ENCODE measurements around the gene EHD3.

DNA sequence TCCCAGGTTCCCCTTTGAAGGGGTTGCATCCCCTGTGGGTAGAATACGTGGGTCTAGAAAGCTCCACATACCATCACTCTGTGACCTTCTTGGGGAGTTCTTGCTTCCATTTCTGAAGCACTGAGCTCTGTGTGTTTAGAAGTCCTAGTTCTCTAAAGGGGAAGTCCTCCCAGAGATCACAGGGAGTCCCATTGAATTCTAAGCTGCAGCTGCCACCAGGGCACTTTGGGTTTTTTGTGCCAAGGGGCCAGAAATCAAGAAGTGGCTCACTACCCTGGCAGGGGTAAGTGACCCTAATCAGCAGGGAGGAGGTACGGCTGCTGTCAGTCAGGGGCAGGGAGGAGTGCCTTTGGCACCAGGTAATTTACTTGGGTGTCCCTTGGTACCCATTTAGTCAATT lies 70.9 kb downstream of the EHD3 start:
- TF ChIP-seq, protein P1, sequence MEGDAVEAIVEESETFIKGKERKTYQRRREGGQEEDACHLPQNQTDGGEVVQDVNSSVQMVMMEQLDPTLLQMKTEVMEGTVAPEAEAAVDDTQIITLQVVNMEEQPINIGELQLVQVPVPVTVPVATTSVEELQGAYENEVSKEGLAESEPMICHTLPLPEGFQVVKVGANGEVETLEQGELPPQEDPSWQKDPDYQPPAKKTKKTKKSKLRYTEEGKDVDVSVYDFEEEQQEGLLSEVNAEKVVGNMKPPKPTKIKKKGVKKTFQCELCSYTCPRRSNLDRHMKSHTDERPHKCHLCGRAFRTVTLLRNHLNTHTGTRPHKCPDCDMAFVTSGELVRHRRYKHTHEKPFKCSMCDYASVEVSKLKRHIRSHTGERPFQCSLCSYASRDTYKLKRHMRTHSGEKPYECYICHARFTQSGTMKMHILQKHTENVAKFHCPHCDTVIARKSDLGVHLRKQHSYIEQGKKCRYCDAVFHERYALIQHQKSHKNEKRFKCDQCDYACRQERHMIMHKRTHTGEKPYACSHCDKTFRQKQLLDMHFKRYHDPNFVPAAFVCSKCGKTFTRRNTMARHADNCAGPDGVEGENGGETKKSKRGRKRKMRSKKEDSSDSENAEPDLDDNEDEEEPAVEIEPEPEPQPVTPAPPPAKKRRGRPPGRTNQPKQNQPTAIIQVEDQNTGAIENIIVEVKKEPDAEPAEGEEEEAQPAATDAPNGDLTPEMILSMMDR (IDR thresholded peaks at IDR 0.05; ENCODE audit: insufficient read depth, low read length, poor library complexity, severe bottlenecking) = no peak
- TF ChIP-seq EZH2phosphoT487 (conservative IDR thresholded peaks at IDR 0.05; ENCODE audit: low read length) = no peak

Data from SU-DHL-6 (cell line).